GM19023 (cell line): ENCODE measurements around the gene ELMO1.

Source experiments
- ATAC-seq: cut with Tn5 transposase; IDR thresholded peaks from one replicate; pipeline ENCODE4 v1.9.1; 2021; ENCODE audit warnings: mild to moderate bottlenecking, moderate library complexity; ENCODE audit not compliant: unreplicated experiment

ELMO1 gene

GRCh38 chr7:37074370-37074769 lies 374.3 kb downstream of the ELMO1 start:
- no peak for ATAC-seq

- ATAC-seq, result no peak
These were observed 377.5 kb downstream of the ELMO1 start for GRCh38 chr7:37071124-37071523.

- no peak for ATAC-seq
These were observed 378.2 kb downstream of the ELMO1 start for GRCh38 chr7:37070471-37070870.

GRCh38 chr7:37070031-37070430 lies 378.6 kb downstream of the ELMO1 start:
- no peak for ATAC-seq

- ATAC-seq, result no peak
These were observed 379.3 kb downstream of the ELMO1 start for GRCh38 chr7:37069336-37069735.

- ATAC-seq, result no peak
These were observed 379.8 kb downstream of the ELMO1 start for GRCh38 chr7:37068902-37069301.

- no peak for ATAC-seq
These were observed 380.6 kb downstream of the ELMO1 start for GRCh38 chr7:37068038-37068437.

GRCh38 chr7:37065779-37066271 lies 382.8 kb downstream of the ELMO1 start:
- ATAC-seq, result peak; percentile 75

- ATAC-seq, result no peak
These were observed 386.2 kb downstream of the ELMO1 start for GRCh38 chr7:37062560-37062859.

- no peak for ATAC-seq
These were observed 386.7 kb downstream of the ELMO1 start for GRCh38 chr7:37061849-37062559.

GRCh38 chr7:37056234-37056912 lies 392.3 kb downstream of the ELMO1 start:
- no peak for ATAC-seq

- ATAC-seq, result no peak
These were observed 393.9 kb downstream of the ELMO1 start for GRCh38 chr7:37054624-37055241.

GRCh38 chr7:37052705-37053104 lies 396.0 kb downstream of the ELMO1 start:
- ATAC-seq, result no peak

GRCh38 chr7:37050801-37051200 lies 397.9 kb downstream of the ELMO1 start:
- ATAC-seq, result no peak

- ATAC-seq, result no peak
These were observed 400.0 kb downstream of the ELMO1 start for GRCh38 chr7:37048674-37049073.

GRCh38 chr7:37047260-37047659 lies 401.4 kb downstream of the ELMO1 start:
- ATAC-seq, result no peak

- ATAC-seq, result no peak
These were observed 402.1 kb downstream of the ELMO1 start for GRCh38 chr7:37046531-37047079.

- no peak for ATAC-seq
These were observed 402.9 kb downstream of the ELMO1 start for GRCh38 chr7:37045681-37046179.

GRCh38 chr7:37041461-37041860 lies 407.2 kb downstream of the ELMO1 start:
- no peak for ATAC-seq

- ATAC-seq, result no peak
These were observed 408.3 kb downstream of the ELMO1 start for GRCh38 chr7:37040330-37040729.

- ATAC-seq, result no peak
These were observed 409.4 kb downstream of the ELMO1 start for GRCh38 chr7:37039131-37039749.
